ENCODE data around the gene PRDX2.
"Not testable (repeated sequence)": the region's sequence is repeated elsewhere in the genome, so short reads cannot be mapped to it uniquely, and the experiment has no call there.

PRDX2 gene

DNA sequence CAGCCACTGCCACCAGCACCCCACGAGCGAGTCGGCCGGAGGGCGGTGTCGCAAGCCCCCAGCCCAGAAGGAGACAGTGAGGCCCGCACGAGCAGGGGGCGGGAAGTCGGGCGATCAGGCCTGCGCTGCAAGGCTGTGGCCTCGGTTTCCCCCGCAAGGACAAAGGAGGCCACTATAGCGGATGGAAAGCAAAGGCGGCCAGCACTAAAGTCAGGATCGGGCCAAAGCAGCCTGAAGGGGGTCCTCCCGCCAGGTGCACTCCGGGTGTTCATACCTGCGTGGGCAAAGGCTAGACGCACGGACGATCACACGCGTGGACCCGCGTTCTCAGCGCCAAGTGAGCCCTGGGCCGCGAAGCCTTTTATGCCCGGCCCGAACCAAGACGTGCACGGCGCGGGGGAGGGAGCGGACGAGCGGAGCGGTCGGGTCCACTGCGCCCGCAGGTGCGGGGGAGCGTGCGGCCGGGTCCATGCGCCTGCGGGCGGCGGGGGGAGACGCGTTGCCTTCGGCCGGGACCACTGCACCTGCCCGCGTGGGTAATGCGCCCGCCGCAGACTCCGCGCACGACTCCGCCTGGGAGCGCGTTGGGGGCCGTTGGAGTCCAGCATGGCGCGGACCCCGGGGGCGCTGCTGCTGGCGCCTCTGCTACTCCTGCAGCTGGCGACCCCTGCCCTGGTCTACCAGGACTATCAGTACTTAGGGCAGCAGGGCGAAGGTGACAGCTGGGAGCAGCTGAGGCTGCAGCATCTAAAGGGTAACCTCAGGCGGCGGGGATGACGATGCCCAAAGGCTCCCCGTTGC is at the start of gene PRDX2, which contains the start of gene THSD8:
TSS of gene PRDX2 (minus strand) at position 335 of the 801 bp plus-strand sequence. CDS start 539 bp downstream, outside the sequence.
TSS of gene THSD8 (plus strand) at position 604 of the 801 bp plus-strand sequence. CDS start at position 607, 3 bp downstream.
- DNase-seq, result peak; percentile 87

DNA sequence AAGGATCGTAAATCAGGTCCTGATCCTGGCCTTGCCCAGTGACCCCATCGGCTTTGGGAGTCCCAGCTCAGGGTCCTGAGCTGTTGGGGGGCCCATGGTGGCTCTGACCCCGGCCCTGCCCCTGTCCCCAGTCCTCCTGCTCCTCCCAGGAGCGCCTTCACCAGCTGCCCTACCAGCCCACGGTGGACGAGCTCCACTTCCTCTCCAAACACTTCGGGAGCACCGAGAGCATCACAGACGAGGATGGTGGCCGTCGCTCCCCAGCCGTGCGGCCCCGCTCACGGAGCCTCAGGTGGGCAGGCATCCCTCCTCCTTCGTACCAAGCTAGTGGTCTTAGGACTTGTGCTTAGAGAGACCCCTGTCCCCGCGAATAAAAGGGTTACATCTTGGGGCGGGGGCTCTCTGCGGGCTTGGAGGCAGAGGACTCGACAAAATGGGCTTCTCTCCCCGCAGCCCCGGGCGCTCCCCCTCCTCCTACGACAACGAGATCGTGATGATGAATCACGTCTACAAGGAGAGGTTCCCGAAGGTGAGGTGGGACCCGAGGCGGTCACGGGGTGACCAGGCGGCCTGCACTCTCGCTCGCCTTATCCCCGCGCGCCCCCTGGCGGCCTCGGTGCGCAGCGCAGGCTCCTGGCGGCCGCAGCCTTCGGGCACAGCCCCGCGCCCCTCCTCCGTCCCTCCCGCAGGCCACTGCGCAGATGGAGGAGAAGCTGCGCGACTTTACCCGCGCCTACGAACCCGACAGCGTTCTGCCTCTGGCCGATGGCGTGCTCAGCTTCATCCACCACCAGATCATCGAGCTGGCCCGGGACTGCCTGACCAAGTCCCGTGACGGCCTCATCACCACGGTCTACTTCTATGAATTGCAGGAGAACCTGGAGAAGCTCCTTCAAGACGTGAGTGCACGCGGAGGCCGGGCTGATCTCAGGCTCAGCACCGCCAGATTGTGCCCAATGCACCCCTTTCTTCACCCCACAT is 45.8 kb upstream of the PRDX2 start:
- DNase-seq, result peak; percentile 74

DNA sequence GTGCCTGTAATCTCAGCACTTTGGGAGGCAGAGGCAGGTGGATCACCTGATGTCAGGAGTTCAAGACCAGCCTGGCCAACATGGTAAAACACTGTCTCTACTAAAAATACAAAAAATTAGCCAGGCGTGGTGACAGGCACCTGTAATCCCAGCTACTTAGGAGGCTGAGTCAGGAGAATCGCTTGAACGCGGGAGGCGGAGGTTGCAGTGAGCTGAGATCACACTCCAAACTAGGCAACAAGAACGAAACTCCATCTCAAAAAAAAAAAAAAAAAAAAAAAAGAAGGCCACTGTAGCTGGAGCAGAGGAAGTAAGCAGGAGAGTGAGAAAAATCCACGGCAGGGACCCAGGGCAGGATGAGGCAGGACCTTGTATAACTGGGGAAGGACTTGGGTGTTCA is 45.0 kb upstream of the PRDX2 start:
- DNase-seq, result not testable (repeated sequence)

DNA sequence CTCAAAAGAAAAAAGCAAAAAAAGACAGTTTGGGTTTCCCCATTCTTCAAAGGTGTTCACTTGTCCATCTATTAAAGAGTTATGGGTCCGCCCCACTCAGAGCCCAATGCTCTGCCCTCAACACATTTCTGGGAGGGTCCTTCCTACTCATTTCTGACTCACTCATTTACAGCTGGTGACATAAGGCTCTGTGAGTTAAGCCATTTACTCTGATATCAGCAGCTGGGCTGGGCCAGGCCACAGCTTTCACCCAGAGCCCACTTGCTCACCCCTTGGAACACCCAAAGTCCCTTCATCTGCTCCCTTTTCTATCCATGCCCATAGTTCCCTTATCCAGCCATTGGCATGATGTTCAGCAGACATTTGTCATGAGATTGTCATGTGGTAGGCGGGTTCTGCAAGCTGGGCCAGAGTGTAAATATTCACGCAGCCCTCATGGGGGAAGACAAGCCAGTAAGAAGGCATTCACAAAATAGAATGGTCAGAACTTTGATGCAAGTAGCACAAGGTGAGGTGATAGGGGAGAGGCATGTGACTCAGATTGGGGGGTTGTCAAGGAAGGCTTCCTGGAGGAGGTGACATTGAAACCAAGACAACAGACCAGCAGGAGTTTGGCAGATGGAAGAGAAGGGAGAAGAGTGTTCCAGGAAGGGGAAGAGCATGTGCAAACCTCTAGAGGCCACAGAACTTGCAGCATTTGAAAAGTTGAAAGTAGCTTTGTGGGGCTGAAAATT is 42.6 kb upstream of the PRDX2 start:
- no peak for DNase-seq

DNA sequence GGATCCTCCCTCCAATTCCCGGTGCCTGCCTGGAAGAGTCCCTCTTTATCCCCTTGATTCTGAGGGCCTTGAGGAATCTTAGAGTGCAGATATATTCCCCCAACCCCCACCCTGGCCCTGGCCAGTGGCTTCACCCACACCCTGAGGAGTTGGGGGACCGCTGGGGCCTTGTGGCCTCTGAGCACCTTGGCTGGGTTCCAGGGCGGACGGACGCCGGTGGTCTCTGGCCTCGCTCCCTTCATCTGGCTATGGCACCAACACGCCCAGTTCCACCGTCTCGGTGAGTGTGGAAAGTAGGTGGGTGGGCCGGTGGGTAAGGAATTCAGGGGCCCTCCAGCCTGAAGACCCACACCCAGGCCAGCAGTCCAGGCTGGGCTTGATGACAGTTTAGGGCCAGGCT is 41.7 kb upstream of the PRDX2 start:
- DNase-seq, result no peak

DNA sequence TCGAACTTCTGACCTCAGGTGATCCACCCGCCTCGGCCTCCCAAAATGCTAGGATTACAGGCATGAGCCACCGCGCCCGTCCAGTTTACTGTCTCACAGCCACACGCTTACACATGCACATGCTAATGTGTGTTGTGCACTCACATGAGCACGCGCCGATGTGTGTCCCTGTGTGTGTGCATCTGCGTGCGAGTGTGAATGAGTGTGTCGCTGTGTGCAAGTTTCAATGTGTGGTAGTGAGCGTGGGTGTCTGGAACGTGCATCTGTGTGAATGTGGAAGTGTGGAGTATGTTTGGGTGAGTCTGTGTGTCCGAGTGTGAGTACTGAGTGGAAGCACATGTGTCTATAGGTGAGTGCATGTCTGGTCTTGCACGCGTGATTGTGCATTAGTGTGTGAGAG is 40.9 kb upstream of the PRDX2 start:
- DNase-seq, result no peak

DNA sequence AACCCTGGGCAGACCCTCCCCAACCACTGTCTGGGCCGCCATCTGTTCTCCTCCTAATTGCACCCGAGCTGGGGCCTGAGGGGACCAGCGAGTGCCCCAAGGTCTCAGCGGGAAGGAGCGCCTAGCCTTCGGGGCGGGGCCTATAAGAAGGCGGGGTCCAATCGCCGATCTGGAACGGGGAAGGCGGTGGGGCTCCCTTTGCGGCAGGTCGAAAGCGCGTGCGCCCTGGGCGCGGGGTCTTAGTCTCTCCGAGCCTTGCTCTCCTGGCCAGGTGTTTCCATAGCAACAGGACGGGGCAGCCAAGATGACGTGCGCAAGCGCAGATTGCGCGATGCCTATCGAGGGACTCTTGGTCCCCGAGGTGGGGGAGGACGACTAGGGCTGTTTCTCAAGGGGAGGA is 39.5 kb upstream of the PRDX2 start:
- DNase-seq, result peak; percentile 66

DNA sequence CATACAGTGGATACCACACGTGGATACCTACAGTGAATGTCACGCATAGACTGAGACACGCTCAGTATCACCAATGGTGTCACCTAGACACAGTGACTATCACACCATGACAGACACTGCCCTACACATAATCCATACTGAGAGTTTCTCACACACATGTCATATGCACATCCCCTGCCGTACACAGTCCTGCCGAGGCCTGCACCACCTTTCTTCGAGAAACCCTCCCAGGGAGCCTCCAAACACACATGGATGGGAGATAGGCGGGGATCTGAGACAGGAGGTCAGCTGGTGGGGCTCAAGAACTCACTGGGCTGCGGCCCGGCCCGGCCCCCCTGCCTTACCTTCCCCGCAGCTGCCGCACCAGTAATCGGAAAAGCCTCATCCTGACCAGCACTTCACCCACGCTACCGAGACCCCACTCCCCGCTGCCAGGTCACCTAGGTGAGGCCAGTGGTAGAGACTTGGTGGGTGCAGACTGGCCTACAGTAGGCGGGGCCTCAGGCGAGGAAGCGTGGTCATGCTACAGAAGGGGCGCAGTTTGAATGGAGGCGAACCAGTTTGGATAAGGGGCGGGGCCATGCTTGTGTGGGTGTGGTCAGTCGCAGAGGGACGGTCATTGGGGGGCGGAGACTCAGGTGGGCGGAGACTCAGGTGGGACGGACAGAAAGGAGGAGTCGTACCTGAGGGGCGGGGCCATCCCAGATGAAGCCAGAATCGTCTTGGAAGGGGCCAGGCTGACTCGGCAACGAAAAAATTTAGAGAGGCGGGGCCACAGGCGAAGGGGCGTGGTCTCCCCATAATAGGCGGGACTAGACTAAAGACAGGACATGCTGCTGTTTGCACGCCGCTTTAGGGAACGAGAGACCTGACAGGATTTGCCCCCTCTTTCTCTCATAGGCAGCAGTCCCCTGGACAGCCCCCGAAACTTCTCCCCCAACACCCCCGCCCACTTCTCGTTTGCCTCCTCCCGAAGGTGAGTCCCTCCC is 38.8 kb upstream of the PRDX2 start:
- peak; percentile 92 for DNase-seq

DNA sequence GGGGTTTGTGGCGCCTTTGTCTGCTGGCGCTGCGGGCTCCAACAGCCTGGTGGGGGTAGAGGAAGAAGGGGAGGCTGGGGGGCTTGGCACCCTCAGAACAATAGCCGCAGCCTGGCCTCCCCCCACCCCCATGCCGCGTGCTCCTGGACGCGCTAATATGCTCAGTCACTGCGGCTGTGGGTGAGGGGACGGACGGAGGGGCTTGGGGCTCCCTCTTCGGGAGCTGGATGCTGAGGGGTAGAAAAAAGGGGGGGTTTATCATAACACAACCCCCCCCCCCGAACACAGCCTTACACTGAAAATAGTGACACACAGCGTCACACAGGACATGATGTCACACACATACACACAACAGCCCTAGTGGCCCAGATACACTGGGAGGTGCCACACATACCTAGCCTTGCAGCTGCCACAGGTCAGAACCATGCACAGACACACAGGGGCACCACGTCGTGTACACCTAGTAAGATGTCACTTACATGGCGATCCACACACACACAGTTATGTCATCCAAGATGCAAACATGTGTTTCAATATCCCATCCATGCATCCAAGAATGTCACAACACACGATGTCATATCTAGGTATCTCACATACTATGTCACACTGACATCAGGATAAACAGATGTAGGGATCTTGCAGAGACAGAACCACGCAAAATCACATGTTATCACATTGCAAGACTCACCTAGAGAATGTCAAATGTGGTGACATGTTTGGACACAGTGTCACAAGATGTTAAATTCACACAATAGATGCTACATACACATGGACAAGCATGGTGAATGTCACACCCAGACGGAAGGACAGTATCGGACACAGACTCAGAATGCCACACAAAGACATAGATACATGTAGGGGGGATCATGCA is 37.5 kb upstream of the PRDX2 start:
- peak; percentile 36 for DNase-seq

DNA sequence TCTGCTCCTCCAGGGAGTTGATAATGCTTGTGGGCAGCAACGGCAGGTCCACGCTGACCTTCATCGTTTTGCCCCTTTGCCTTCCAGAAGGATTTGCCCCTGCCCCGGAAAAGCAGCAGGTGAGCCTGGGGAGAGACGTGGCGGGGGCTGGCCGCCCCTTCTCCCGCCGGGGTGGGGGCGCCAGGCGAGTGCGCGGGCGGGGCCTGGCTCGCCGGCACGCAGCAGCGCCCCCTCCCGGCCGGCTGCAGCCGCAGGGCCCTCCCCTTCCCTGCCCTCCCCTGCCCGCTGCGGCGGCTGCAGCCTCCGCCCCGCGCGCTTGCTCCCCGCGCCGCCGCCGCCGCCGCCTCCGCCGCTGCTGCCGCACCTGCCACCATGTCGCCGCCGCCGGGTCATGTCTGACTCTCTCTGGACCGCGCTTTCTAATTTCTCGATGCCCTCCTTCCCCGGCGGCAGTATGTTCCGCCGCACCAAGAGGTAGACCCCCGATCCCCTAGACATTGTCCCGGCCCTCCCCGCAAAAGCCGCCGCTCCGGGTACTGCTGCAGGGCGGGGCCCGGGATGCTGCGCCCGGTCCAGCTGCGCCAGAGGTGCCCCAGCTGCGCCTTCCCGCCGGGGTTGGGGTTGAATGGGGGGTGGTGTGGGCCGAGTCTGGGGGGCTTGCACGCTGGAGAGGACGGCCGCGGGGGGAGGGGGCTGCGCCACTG is 36.7 kb upstream of the PRDX2 start, which contains the start of gene MAST1:
TSS of gene MAST1 (plus strand) at position 334 of the 704 bp plus-strand sequence. CDS start at position 392, 58 bp downstream.
- DNase-seq, result peak; percentile 58

DNA sequence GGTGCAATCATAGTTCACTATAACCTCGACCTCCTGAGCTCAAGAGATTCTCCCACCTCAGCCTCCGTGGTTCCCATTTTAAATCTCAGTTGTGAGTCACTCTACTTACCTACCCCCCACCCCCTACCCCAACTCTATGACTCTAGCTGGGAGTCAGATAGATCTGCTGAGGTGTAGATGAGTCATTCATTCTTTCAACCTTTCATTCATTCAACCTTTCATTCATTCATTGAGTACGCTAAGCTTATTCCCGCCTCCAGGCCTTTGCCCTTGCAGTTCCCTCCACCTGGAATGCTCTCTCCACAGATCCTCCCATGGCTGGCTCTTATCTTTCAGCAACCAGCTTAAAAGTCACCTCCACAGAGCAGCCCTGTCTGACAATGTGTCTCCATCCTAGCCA is 35.6 kb upstream of the PRDX2 start:
- no peak for DNase-seq

DNA sequence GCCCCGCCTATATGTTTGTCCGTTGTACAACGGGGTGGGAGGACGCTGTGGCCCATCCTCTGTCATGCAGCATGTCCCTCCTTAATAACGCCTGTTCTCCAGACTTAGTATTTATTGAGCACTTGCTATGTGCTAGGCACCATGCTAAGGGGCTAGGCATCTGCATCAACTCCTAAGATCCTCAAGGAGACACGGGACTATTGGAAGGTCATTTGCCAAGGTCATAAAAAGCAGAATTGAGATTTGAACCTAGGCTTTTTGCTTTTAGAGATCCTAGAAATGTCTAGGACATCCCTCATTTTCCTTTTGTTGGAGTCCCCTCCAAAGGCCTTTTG is 34.9 kb upstream of the PRDX2 start:
- no peak for DNase-seq

DNA sequence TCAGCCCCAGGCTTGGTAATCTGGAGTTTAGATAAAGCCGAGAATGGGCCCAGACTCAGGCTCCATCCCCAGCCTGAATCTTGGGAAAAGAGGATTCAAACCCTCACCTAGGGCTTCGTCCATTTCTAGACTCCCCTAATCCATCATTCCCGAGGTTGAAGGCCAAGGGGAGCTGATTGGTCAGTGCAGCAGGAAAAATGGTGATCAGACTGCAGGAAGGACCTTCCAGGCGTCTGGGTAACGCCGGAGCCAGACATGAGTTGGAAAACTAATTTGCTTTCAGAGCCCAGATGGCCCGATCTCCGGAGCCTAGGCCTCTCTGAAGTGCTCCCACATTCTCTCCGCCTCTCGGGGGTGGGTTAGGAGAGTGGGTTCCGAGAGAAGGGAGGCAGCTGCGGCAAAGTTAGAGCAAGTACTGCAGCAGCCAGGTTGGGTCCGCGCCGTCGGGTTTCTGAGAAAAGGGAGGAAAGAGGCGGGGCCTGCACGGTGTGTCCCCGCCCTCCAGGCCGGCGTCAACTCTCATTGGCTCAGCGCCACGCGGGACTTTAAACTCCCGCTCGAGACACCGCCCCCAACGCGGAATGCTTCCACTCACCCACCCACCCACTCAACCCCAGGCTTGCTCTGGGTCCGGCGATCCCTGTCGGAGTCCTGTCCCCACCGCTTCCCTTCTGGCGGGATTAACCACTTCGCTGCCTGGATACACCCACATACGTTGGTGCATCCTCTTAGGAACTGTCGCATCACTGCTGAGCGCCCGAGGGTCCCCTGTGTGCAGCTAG is 33.6 kb upstream of the PRDX2 start:
- DNase-seq, result peak; percentile 64

DNA sequence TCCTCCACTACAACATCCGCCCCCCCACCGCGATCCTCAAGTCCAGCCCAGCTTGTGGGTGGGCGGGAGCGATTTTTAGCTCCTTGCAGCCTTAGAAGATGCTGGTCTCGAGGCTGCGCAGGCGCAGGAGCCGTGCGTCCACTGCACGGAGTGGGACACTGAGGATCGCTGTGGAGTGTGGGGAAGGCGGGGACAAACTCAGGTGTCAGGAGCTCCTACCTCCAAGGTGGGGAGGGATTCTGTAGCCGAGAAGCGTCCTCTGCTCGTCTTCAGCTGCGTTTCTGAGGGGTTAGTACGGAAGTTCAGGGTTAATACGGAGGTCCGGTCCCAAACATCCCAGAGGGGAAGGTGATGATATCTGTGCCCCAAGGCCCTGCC is 33.0 kb upstream of the PRDX2 start, which contains the start of gene RTBDN:
TSS of gene RTBDN (minus strand) at position 14 of the 378 bp plus-strand sequence. CDS start 4,600 bp downstream, outside the sequence.
- no peak for DNase-seq

DNA sequence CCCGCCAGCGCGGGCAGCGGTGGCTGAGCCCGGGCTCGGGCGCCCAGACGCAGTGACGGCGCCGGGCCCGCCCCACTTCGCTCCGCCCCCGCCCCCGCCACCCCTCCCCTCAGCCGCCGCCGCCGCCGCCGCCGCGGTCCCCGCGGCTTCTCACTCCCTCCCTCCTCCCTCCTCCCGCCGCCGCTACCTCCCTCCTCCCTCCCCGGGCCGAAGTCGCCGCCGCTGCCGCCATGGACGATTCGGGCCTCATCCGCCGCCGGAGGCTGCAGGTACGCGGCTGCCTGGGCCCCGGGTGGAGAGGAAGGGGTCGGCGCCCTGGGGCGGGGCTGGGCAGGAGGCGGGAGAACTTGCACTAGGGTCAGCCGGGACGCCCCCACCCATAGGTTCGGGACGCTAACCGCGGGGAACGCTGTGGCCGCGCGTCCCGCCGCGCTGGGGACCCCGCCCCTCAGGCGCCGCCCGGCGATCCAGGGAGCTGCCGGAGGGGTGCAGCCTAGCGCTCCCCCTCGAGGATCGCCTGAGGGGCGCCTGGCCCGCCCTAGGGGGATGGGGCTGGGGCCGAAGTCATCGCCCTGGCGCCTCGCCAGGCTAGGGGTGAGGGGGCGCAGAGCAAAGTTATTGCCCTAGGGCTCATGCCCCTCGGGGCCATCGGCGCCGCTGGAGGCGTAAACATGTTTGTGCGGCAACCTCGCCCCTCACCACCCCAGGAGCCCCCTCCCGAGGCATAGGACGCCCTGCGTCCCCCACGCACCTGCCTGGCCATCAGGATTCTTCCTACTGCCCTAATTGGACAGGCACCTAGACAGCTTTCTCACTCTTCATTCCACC is 32.4 kb upstream of the PRDX2 start:
- peak; percentile 34 for DNase-seq

DNA sequence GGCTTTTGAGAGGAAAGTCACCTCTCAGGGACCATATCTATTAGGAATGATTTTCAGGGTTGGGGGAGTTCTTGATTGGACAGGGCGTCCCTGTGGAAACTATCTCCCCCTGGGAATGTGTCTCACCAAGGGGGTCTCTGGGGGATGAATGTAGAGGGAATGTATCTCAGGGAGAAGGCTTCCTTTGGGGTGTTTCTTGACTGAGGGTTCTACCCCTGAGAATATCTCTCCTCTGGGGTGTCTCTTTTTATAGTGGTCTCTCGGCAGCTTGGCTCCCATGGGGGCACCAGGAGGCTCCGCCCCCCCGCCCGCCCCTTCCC is 31.8 kb upstream of the PRDX2 start:
- no peak for DNase-seq

DNA sequence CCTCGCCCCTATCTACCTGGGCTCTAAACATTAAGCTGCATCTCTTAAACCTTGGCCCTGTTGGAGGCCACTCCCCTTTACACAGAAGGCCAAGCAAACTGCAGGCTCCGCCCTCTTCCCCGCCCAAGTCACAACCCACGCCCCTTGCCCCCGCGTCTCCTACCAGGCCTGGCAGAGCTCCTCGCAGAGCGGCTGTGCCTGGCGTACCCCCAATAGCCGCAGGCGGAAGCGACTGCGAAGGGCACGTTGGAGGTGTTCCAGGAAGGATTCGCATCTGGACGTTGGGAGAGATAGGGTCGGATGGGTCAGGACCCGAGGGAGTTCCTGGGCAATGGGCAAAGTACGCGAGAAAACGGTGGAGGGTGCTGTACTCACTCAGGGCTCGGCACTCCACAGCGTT is 26.9 kb upstream of the PRDX2 start:
- peak; percentile 78 for DNase-seq
